Peyer's patch (tissue), 4 donors: ENCODE measurements around the gene MPV17.

Experiments
- CTCF ChIP-seq, 6 experiments: fragments of 450-650 bp in 4 of 6; fragments of 200-600 bp in 2 of 6; sonication (generic) in 1 of 6; IDR thresholded peaks; one replicate each; pipeline ENCODE4 v1.5.1; 2017 to 2019; ENCODE audit warnings: antibody characterized with exemption in 6 of 6, mild to moderate bottlenecking in 3 of 6, moderate library complexity in 1 of 6
- POLR2A ChIP-seq, 2 donors: fragments of 450-650 bp; IDR thresholded peaks; one replicate each; pipeline ENCODE4 v1.5.1; 2017; ENCODE audit warnings: antibody characterized with exemption in 2 of 2, mild to moderate bottlenecking in 2 of 2, moderate library complexity in 2 of 2

- no peak for TF ChIP-seq CTCF (IDR thresholded peaks at IDR 0.05)
- no peak for TF ChIP-seq POLR2A (IDR thresholded peaks at IDR 0.05)
These were observed 47.4 kb downstream of the MPV17 start, which contains the start of gene DNAJC5G for GRCh38 chr2:27275211-27276150.
